BE2C (cell line): Measurements from ENCODE around the gene C10orf105.

Experiments used
- DNase-seq: peaks from one replicate; pipeline ENCODE4 v3.0.0-alpha.2; 2020
- H3K27me3 ChIP-seq: fragments of 250-450 bp; sonication (Bioruptor Pico); 2 replicates; pipeline ENCODE4 v1.5.1; 2020; ENCODE audit warnings: mild to moderate bottlenecking
- H3K36me3 ChIP-seq: fragments of 250-450 bp; sonication (Bioruptor Pico); 2 replicates; pipeline ENCODE4 v1.5.1; 2020; ENCODE audit warnings: mild to moderate bottlenecking
- H3K4me1 ChIP-seq: fragments of 250-450 bp; sonication (Bioruptor Pico); 2 replicates; pipeline ENCODE4 v1.5.1; 2020
- H3K4me3 ChIP-seq: 2 replicates; pipeline ENCODE4 v1.5.1; 2011; ENCODE audit warnings: low read depth, low read length
- H3K9me3 ChIP-seq: fragments of 250-450 bp; sonication (Bioruptor Pico); 2 replicates; pipeline ENCODE4 v1.5.1; 2020
- CTCF ChIP-seq: IDR thresholded peaks from 2 replicates; pipeline ENCODE4 v1.5.1; 2012; ENCODE audit warnings: mild to moderate bottlenecking, low read depth, low read length

Gene C10orf105

GRCh38 chr10:71697938-71698709 is 21.5 kb downstream of the C10orf105 start:
- H3K4me3 ChIP-seq: no peak overlapping the region
- H3K36me3 ChIP-seq: no peaks in the 10 kb centered on the region
- no peak for DNase-seq
- H3K9me3 ChIP-seq: no peaks in the 10 kb centered on the region
- no peaks in the 10 kb centered on the region; the same call in 1 of the 2 replicates for H3K4me1 ChIP-seq
- H3K27me3 ChIP-seq: no peaks in the 10 kb centered on the region
- TF ChIP-seq CTCF: no peak

- no peak overlapping the region for H3K4me3 ChIP-seq
- TF ChIP-seq CTCF: peak; percentile 96
- H3K4me1 ChIP-seq: no peaks in the 10 kb centered on the region; the same call in 1 of the 2 replicates
- H3K36me3 ChIP-seq: no peaks in the 10 kb centered on the region
- peak; percentile 75 for DNase-seq
- no peaks in the 10 kb centered on the region for H3K9me3 ChIP-seq
- H3K27me3 ChIP-seq: no peaks in the 10 kb centered on the region
Measured at GRCh38 chr10:71696628-71697326, 22.8 kb downstream of the C10orf105 start.

- Histone ChIP-seq H3K4me3 (no peak overlapping the region), H3K9me3 (no peaks in the 10 kb centered on the region), H3K27me3 (no peaks in the 10 kb centered on the region), H3K4me1 (no peaks in the 10 kb centered on the region; the same call in 1 of the 2 replicates), H3K36me3 (no peaks in the 10 kb centered on the region)
- no peak for TF ChIP-seq CTCF
- no peak for DNase-seq
Measured at GRCh38 chr10:71695502-71696476, 23.8 kb downstream of the C10orf105 start.

- Histone ChIP-seq H3K36me3 (no peaks in the 10 kb centered on the region), H3K27me3 (no peaks in the 10 kb centered on the region), H3K4me1 (no peaks in the 10 kb centered on the region; the same call in 1 of the 2 replicates), H3K9me3 (no peaks in the 10 kb centered on the region; the same call in 1 of the 2 replicates), H3K4me3 (no peak overlapping the region)
- no peak for DNase-seq
- no peak for TF ChIP-seq CTCF
Measured at GRCh38 chr10:71694567-71694968, 25.0 kb downstream of the C10orf105 start.

GRCh38 chr10:71694039-71694501 is 25.5 kb downstream of the C10orf105 start:
- H3K4me1 ChIP-seq: no peaks in the 10 kb centered on the region; the same call in 1 of the 2 replicates
- no peak overlapping the region for H3K4me3 ChIP-seq
- no peaks in the 10 kb centered on the region for H3K27me3 ChIP-seq
- H3K9me3 ChIP-seq: no peaks in the 10 kb centered on the region; the same call in 1 of the 2 replicates
- no peak for DNase-seq
- TF ChIP-seq CTCF: no peak
- no peaks in the 10 kb centered on the region for H3K36me3 ChIP-seq
